H1 (cell line): Measurements from ENCODE around the gene DCAF15. TPM values are rescaled to one million over a fixed set of nuclear protein-coding genes. Genes with fewer than 3 reads are reported as not detected.

Experiments
- CTCF ChIA-PET: fragments of 300-600 bp; sonication (Branson Sonifier 250); formaldehyde crosslinking; loops from one replicate; lab custom pipeline; 2021; ENCODE audit not compliant: partially characterized antibody; lab: Charles Lee
- POLR2A ChIA-PET: fragments of 300-600 bp; sonication (Branson Sonifier 250); formaldehyde crosslinking; loops from one replicate; lab custom pipeline; 2021; ENCODE audit warnings: inconsistent platforms; ENCODE audit not compliant: partially characterized antibody; lab: Charles Lee
- DNase-seq, 2 experiments: peaks; one replicate each; pipeline versions ENCODE4 v3.0.0 to v3.0.0-alpha.2; 2010 to 2022; ENCODE audit warnings: low spot score in 2 of 2, low read depth in 1 of 2, mixed read lengths in 1 of 2
- FAIRE-seq: peaks from 2 replicates; lab custom pipeline; 2011; peaks lifted over from hg19 to GRCh38; lab: Jason Lieb, UNC
- H2AFZ ChIP-seq: 2 replicates; pipeline ENCODE4 v1.8.1; 2012; ENCODE audit warnings: low read length, inconsistent platforms
- H2AK5ac ChIP-seq: 2 replicates; pipeline ENCODE4 v1.6.1; 2013; ENCODE audit warnings: low read depth, low read length
- H2BK120ac ChIP-seq: replicated peaks from 2 replicates; pipeline ENCODE3; 2013; ENCODE audit warnings: low read depth, low read length, inconsistent platforms
- H2BK12ac ChIP-seq: 2 replicates; pipeline ENCODE4 v1.6.1; 2013; ENCODE audit warnings: low read depth, low read length
- H2BK15ac ChIP-seq: 2 replicates; pipeline ENCODE4 v1.6.1; 2013; ENCODE audit warnings: low read length
- H2BK20ac ChIP-seq: 2 replicates; pipeline ENCODE4 v1.6.1; 2013; ENCODE audit warnings: low read length
- H2BK5ac ChIP-seq: 2 replicates; pipeline ENCODE4 v1.6.1; 2013; ENCODE audit warnings: low read depth, low read length
- H3K14ac ChIP-seq: 2 replicates; pipeline ENCODE4 v1.6.1; 2013; ENCODE audit warnings: inconsistent platforms; ENCODE audit not compliant: insufficient read length
- H3K18ac ChIP-seq: 2 replicates; pipeline ENCODE4 v1.6.1; 2013; ENCODE audit warnings: low read length; ENCODE audit errors: extremely low read depth
- H3K23ac ChIP-seq: 2 replicates; pipeline ENCODE4 v1.6.1; 2013; ENCODE audit warnings: inconsistent platforms; ENCODE audit not compliant: insufficient read length
- H3K23me2 ChIP-seq: 2 replicates; pipeline ENCODE4 v1.6.1; 2013; ENCODE audit warnings: low read depth, low read length
- H3K27ac ChIP-seq: 2 replicates; pipeline ENCODE4 v1.6.1; 2011; ENCODE audit warnings: low read depth, low read length, inconsistent platforms
- H3K27me3 ChIP-seq, 4 experiments: replicated peaks in 1 of 4; 1 replicate in 1 of 4; 2 replicates in 3 of 4; pipeline versions ENCODE4 v1.6.1 to v1.8.1; 2011 to 2013; ENCODE audit warnings: low read length in 3 of 4, mild to moderate bottlenecking in 3 of 4, inconsistent platforms in 2 of 4, mixed read lengths in 2 of 4, moderate library complexity in 1 of 4; ENCODE audit not compliant: control insufficient read depth in 3 of 4, insufficient read depth in 3 of 4; ENCODE audit errors: extremely low read depth in 1 of 4
- H3K36me3 ChIP-seq, 4 experiments: 2 replicates each; pipeline versions ENCODE4 v1.6.1 to v1.8.1; 2011 to 2013; ENCODE audit warnings: mild to moderate bottlenecking in 4 of 4, low read length in 3 of 4, moderate library complexity in 2 of 4, control low read depth in 1 of 4, inconsistent platforms in 1 of 4; ENCODE audit not compliant: insufficient read depth in 4 of 4, control insufficient read depth in 2 of 4
- H3K4ac ChIP-seq: replicated peaks from 2 replicates; pipeline ENCODE3; 2013; ENCODE audit warnings: low read length, low read depth, mixed read lengths, inconsistent platforms; ENCODE audit not compliant: insufficient read length
- H3K4me1 ChIP-seq, 4 experiments: replicated peaks in 1 of 4; 1 replicate in 1 of 4; 2 replicates in 3 of 4; pipeline versions ENCODE4 v1.6.1 to v1.8.1; 2011 to 2013; ENCODE audit warnings: low read length in 3 of 4, inconsistent platforms in 2 of 4, mixed read lengths in 1 of 4; ENCODE audit not compliant: insufficient read depth in 4 of 4, control insufficient read depth in 3 of 4
- H3K4me2 ChIP-seq, 2 experiments: 2 replicates each; pipeline versions ENCODE4 v1.6.1 to v1.8.1; 2011 to 2013; ENCODE audit warnings: low read depth in 2 of 2, low read length in 2 of 2, control low read depth in 1 of 2, inconsistent platforms in 1 of 2, mild to moderate bottlenecking in 1 of 2; ENCODE audit not compliant: insufficient read depth in 1 of 2
- H3K4me3 ChIP-seq, 4 experiments: fragments of 200-600, 300-600 bp in 1 of 4; sonication (generic), shearing (Covaris generic), sonication (Bioruptor Twin) in 1 of 4; 2 replicates each; pipeline versions ENCODE4 v1.5.1 to v1.8.1; 2011 to 2016; ENCODE audit warnings: low read length in 4 of 4, low read depth in 3 of 4, control low read depth in 2 of 4, inconsistent platforms in 2 of 4, mild to moderate bottlenecking in 2 of 4, mixed read lengths in 1 of 4, moderate library complexity in 1 of 4; ENCODE audit not compliant: insufficient read depth in 2 of 4; ENCODE audit errors: extremely low read depth in 1 of 4
- H3K56ac ChIP-seq: replicated peaks from 2 replicates; pipeline ENCODE3; 2013; ENCODE audit warnings: low read depth, mild to moderate bottlenecking, mixed read lengths, low read length, inconsistent platforms; ENCODE audit not compliant: insufficient read length
- H3K79me1 ChIP-seq: 2 replicates; pipeline ENCODE4 v1.6.1; 2013; ENCODE audit warnings: low read depth, low read length, control low read depth
- H3K79me2 ChIP-seq, 2 experiments: 2 replicates each; pipeline versions ENCODE4 v1.6.1 to v1.8.1; 2012 to 2013; ENCODE audit warnings: low read length in 2 of 2, mild to moderate bottlenecking in 2 of 2, inconsistent platforms in 1 of 2; ENCODE audit not compliant: insufficient read depth in 2 of 2, control insufficient read depth in 1 of 2
- H3K9ac ChIP-seq, 4 experiments: replicated peaks in 1 of 4; 1 replicate in 1 of 4; 2 replicates in 3 of 4; pipeline versions ENCODE4 v1.6.1 to v1.8.1; 2011 to 2013; ENCODE audit warnings: low read depth in 3 of 4, low read length in 3 of 4, control low read depth in 2 of 4, mild to moderate bottlenecking in 2 of 4, moderate library complexity in 2 of 4, inconsistent platforms in 1 of 4; ENCODE audit errors: extremely low read depth in 1 of 4
- H3K9me3 ChIP-seq, 2 experiments: 2 replicates each; pipeline versions ENCODE4 v1.6.1 to v1.8.1; 2012 to 2013; ENCODE audit warnings: mild to moderate bottlenecking in 2 of 2, moderate library complexity in 2 of 2, control low read depth in 1 of 2, inconsistent platforms in 1 of 2, low read depth in 1 of 2, low read length in 1 of 2, mixed read lengths in 1 of 2; ENCODE audit not compliant: insufficient read depth in 2 of 2
- H4K20me1 ChIP-seq, 2 experiments: replicated peaks in 1 of 2; 2 replicates each; pipeline versions ENCODE3 to v1.8.1; 2011 to 2013; ENCODE audit warnings: inconsistent platforms in 2 of 2, low read length in 2 of 2, mild to moderate bottlenecking in 1 of 2; ENCODE audit not compliant: insufficient read depth in 2 of 2, control insufficient read depth in 1 of 2
- H4K5ac ChIP-seq: 2 replicates; pipeline ENCODE4 v1.6.1; 2013; ENCODE audit warnings: low read length, low read depth, mixed read lengths, inconsistent platforms; ENCODE audit not compliant: insufficient read length
- H4K8ac ChIP-seq: 2 replicates; pipeline ENCODE4 v1.8.0; 2013; ENCODE audit warnings: mild to moderate bottlenecking, moderate library complexity, low read length, inconsistent platforms; ENCODE audit not compliant: insufficient read depth; ENCODE audit errors: extremely low read depth
- H4K91ac ChIP-seq: replicated peaks from 2 replicates; pipeline ENCODE3; 2013; ENCODE audit warnings: low read length, mixed read lengths, inconsistent platforms; ENCODE audit not compliant: insufficient read length
- ASH2L ChIP-seq: fragments of 200-600, 300-600 bp; sonication (generic); IDR thresholded peaks from one replicate; pipeline ENCODE4 v1.7.1; 2017; ENCODE audit warnings: low read length
- CEBPB ChIP-seq: IDR thresholded peaks from 2 replicates; pipeline ENCODE4 v1.6.1; 2012; ENCODE audit warnings: low read depth, low read length
- JUND ChIP-seq: IDR thresholded peaks from 2 replicates; pipeline ENCODE4 v1.6.1; 2011; ENCODE audit warnings: mild to moderate bottlenecking, improper control_type of control experiment, low read length
- KDM4A ChIP-seq: IDR thresholded peaks from one replicate; pipeline ENCODE4 v1.7.1; 2012; ENCODE audit warnings: low read depth, mild to moderate bottlenecking, moderate library complexity, low read length, inconsistent platforms; ENCODE audit not compliant: severe bottlenecking
- POLR2A ChIP-seq, 2 experiments: IDR thresholded peaks; 1 replicate in 1 of 2; 2 replicates in 1 of 2; pipeline ENCODE4 v1.6.1; 2011; ENCODE audit warnings: low read depth in 2 of 2, low read length in 2 of 2, mild to moderate bottlenecking in 2 of 2; ENCODE audit errors: control extremely low read depth in 1 of 2
- POLR2AphosphoS5 ChIP-seq: IDR thresholded peaks from 2 replicates; pipeline ENCODE4 v1.6.1; 2011; ENCODE audit warnings: low read depth, low read length
- WGBS, 2 experiments: shearing (Covaris generic) in 1 of 2; methylation state at CpG; one replicate each; pipeline versions ENCODE4 v1.1.6 to v1.1.7; 2013 to 2015; ENCODE audit warnings: low lambda C conversion rate in 2 of 2, mixed read lengths in 2 of 2, inconsistent platforms in 1 of 2, low coverage in 1 of 2, missing lambda C conversion rate in 1 of 2; ENCODE audit not compliant: insufficient replicate concordance in 2 of 2, insufficient coverage in 1 of 2, insufficient read length in 1 of 2; ENCODE audit errors: extremely low coverage in 1 of 2, missing lambda C conversion rate in 1 of 2; 5-methylcytosine and 5-hydroxymethylcytosine counted together
- polyA plus RNA-seq, 7 experiments: library from polyadenylated mRNA; depleted of rRNA in 3 of 7; stranded (reverse) in 5 of 7; unstranded in 2 of 7; fragments of >200 nt in 5 of 7; fragments of 200-250 nt in 2 of 7; gene quantifications; 1 replicate in 5 of 7; 2 replicates in 1 of 7; 4 replicates in 1 of 7; pipeline versions ENCODE4 v1.2.1 to v1.2.3, GENCODE V29; 2011 to 2013; ENCODE audit warnings: missing spikeins in 2 of 7, mixed read lengths in 2 of 7
- total RNA-seq: library from RNA; stranded (reverse); fragmentation: NEBNext Ultra II Directional; extraction: Animal tissue kit (Norgen Biotek cat#: 25700); gene quantifications from 2 replicates; pipeline ENCODE4 v1.2.1, GENCODE V29; 2021
- TF ChIP-seq, protein P1 (sequence below), 3 experiments: IDR thresholded peaks; 1 replicate in 2 of 3; 2 replicates in 1 of 3; pipeline versions ENCODE4 v1.5.1 to v1.6.1; 2011; ENCODE audit warnings: low read length in 3 of 3, mild to moderate bottlenecking in 3 of 3, inconsistent platforms in 2 of 3, low read depth in 1 of 3, moderate library complexity in 1 of 3; ENCODE audit not compliant: insufficient read depth in 1 of 3; ENCODE audit errors: control extremely low read depth in 1 of 3
- TF ChIP-seq, protein P2 (sequence below): IDR thresholded peaks from 2 replicates; pipeline ENCODE4 v1.6.1; 2012; ENCODE audit warnings: inconsistent platforms
- TF ChIP-seq, protein P3 (sequence below): IDR thresholded peaks from 2 replicates; pipeline ENCODE4 v1.6.1; 2012; ENCODE audit warnings: inconsistent platforms

Gene DCAF15
- total and polyA plus RNA-seq, 2 of the 8 experiments (the other 6 are each of a cell fraction or from before 2014, with no cell fraction given), result 68.7 to 80.8 TPM

DNA sequence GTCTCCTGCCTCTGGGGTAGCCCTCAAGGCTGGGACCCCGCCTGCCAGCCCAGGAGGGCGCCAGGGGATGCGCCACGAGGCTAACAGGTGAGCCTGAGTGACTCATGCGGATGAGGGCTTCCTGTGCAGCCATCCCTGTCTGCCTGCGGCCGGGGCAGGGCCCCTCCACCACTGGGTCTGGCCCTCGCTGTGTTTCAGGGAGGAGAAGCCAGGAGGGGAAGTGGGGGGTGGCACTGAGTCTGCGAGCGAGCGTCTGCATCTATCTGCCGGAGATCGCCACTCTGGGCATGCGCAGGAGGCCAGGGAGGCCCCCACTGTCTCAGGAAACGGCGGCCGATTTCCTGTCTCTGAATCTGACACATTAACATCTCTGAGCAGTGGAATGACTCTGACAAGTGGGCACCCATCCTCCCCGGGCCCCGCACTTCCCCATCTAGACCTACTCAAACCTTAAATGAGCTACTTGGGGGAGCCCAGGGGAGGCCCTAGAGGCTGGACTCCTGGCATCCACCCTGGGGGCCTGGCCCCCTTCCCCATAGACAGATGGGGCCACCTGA, 34.1 kb downstream of the DCAF15 start:
- Histone ChIP-seq H3K14ac (no peak overlapping the region), H3K4me1 (peaks cover 0 to 42% (median 36%) of the 10 kb centered on the region in 4 experiments; a peak in 6 of 7 replicates), H3K23ac (no peak overlapping the region), H3K56ac (peak overlapping the region; percentile 74), H3K9me3 (no peaks in the 10 kb centered on the region), H2BK5ac (peak overlapping the region; percentile 96), H3K4me3 (peak overlapping the region in 3 of 4 experiments; percentile 7 to 46 (median 26); a peak in 4 of 8 replicates), H2BK12ac (peak overlapping the region; percentile 96; the same call in 1 of the 2 replicates), H3K79me1 (no peaks in the 10 kb centered on the region), H3K79me2 (no peaks in the 10 kb centered on the region), H3K27me3 (no peaks in the 10 kb centered on the region), H4K8ac (peak overlapping the region; percentile 94; the same call in 1 of the 2 replicates), H3K9ac (peak overlapping the region in 2 of 4 experiments; percentile 36 to 38; a peak in 2 of 7 replicates), H3K23me2 (no peaks in the 10 kb centered on the region), H3K36me3 (peaks cover 0 to 3% (median 0%) of the 10 kb centered on the region in 4 experiments; a peak in 1 of 8 replicates), H2BK120ac (peak overlapping the region; percentile 62), H2AK5ac (peak overlapping the region; percentile 47; the same call in 1 of the 2 replicates), H2BK15ac (peak overlapping the region; percentile 81; the same call in 1 of the 2 replicates), H3K4me2 (peak overlapping the region; percentile 64 to 75), H3K27ac (peak overlapping the region; percentile 83; the same call in 1 of the 2 replicates), H4K5ac (peak overlapping the region; percentile 57), H4K20me1 (no peaks in the 10 kb centered on the region), H3K4ac (peak overlapping the region; percentile 76), H2BK20ac (peak overlapping the region; percentile 72; the same call in 1 of the 2 replicates), H4K91ac (peak overlapping the region; percentile 99), H2AFZ (no peak overlapping the region), H3K18ac (peak overlapping the region; percentile 89)
- FAIRE-seq, result no peak
- ChIA-PET CTCF (interaction anchor here (1.2 to 2.1 kb wide), 4 partner anchors 16 to 84 kb away, joined by 5 to 9 read pairs (median 6); partner anchors contain the start of gene IL27RA), POLR2A (interaction anchor here (1.0 to 3.5 kb wide), 10 partner anchors 12 to 71 kb away, joined by 3 to 15 read pairs (median 4); partner anchors contain the start of gene RFX1)
- DNase-seq, result peak; percentile 68 to 85
- 15% methylated on average over 19 of the region's 19 CpGs; no CpG with 5 or more reads in 1 of the 2 experiments for WGBS, 2 experiments
- TF ChIP-seq, protein P1, sequence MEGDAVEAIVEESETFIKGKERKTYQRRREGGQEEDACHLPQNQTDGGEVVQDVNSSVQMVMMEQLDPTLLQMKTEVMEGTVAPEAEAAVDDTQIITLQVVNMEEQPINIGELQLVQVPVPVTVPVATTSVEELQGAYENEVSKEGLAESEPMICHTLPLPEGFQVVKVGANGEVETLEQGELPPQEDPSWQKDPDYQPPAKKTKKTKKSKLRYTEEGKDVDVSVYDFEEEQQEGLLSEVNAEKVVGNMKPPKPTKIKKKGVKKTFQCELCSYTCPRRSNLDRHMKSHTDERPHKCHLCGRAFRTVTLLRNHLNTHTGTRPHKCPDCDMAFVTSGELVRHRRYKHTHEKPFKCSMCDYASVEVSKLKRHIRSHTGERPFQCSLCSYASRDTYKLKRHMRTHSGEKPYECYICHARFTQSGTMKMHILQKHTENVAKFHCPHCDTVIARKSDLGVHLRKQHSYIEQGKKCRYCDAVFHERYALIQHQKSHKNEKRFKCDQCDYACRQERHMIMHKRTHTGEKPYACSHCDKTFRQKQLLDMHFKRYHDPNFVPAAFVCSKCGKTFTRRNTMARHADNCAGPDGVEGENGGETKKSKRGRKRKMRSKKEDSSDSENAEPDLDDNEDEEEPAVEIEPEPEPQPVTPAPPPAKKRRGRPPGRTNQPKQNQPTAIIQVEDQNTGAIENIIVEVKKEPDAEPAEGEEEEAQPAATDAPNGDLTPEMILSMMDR (IDR thresholded peaks at IDR 0.05; ENCODE audit: control extremely low read depth in 1 of 3, insufficient read depth in 1 of 3, low read depth in 1 of 3, low read length in 3 of 3), result no peak
- TF ChIP-seq POLR2AphosphoS5 (peak; percentile 34; the same call in 1 of the 2 replicates), CEBPB (no peak), POLR2A (IDR thresholded peaks at IDR 0.05; ENCODE audit: control extremely low read depth in 1 of 2, low read depth in 2 of 2, low read length in 2 of 2) (peak in 1 of 2 experiments; percentile 51; a peak in 1 of 3 replicates), ASH2L (peak; percentile 26), KDM4A (no peak), JUND (peak; percentile 66)
- TF ChIP-seq, protein P2, sequence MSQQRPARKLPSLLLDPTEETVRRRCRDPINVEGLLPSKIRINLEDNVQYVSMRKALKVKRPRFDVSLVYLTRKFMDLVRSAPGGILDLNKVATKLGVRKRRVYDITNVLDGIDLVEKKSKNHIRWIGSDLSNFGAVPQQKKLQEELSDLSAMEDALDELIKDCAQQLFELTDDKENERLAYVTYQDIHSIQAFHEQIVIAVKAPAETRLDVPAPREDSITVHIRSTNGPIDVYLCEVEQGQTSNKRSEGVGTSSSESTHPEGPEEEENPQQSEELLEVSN, result peak; percentile 57
- TF ChIP-seq, protein P3, sequence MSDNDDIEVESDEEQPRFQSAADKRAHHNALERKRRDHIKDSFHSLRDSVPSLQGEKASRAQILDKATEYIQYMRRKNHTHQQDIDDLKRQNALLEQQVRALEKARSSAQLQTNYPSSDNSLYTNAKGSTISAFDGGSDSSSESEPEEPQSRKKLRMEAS, result peak; percentile 87
